HepG2 (cell line): ENCODE measurements around the gene DDX11. TPM values are rescaled to one million over a fixed set of nuclear protein-coding genes. Genes with fewer than 3 reads are reported as not detected.

Experiments used
- ATAC-seq: fragments of 200-7000 bp; cut with Tn5 transposase; 3 replicates; pipeline ENCODE4 v1.9.1; 2020; ENCODE audit warnings: mild to moderate bottlenecking, moderate library complexity
- BruUV-seq: library from RNA; stranded (reverse); fragments of 400-500 nt; replicated peaks from 2 replicates; lab custom pipeline; 2021; lab: Mats Ljungman, UMichigan
- CTCF ChIA-PET: fragments of 300-600 bp; formaldehyde crosslinking; extraction: SDS; loops from one replicate; lab custom pipeline; 2021; ENCODE audit warnings: low total read pairs, inconsistent platforms, low intra/inter-chr PET ratio; lab: Yijun Ruan, JAX
- POLR2A ChIA-PET: fragments of 350-600 bp; sonication (Branson Sonifier 250); formaldehyde crosslinking; loops from one replicate; lab custom pipeline; 2020; ENCODE audit warnings: antibody characterized with exemption, inconsistent platforms; lab: Yijun Ruan, JAX
- DNase-seq: peaks from one replicate; pipeline ENCODE4 v3.0.0-alpha.2; 2015; ENCODE audit warnings: low spot score
- FAIRE-seq: peaks from 3 replicates; lab custom pipeline; 2011; peaks lifted over from hg19 to GRCh38; lab: Jason Lieb, UNC
- H2AFZ ChIP-seq: one replicate; pipeline ENCODE4 v1.6.1; 2011; ENCODE audit warnings: low read length, inconsistent platforms
- H3K27ac ChIP-seq: fragments of 300-600 bp; 3 replicates; pipeline ENCODE4 v1.8.0; 2011; ENCODE audit warnings: mixed run types, mild to moderate bottlenecking, mixed read lengths, low read length, inconsistent platforms; ENCODE audit not compliant: insufficient read depth; ENCODE audit errors: extremely low read length
- H3K27me3 ChIP-seq, 2 experiments: fragments of 200-600 bp in 1 of 2; 2 replicates in 1 of 2; 3 replicates in 1 of 2; pipeline versions ENCODE4 v1.6.0 to v1.8.0; 2011; ENCODE audit warnings: low read length in 2 of 2, mild to moderate bottlenecking in 2 of 2, moderate library complexity in 2 of 2, inconsistent platforms in 1 of 2; ENCODE audit not compliant: insufficient read depth in 2 of 2, control insufficient read depth in 1 of 2
- H3K36me3 ChIP-seq, 2 experiments: fragments of 200-600 bp in 1 of 2; replicated peaks in 1 of 2; 2 replicates in 1 of 2; 3 replicates in 1 of 2; pipeline versions ENCODE4 v1.5.1 to v1.8.0; 2011; ENCODE audit warnings: low read length in 2 of 2, inconsistent platforms in 1 of 2; ENCODE audit not compliant: insufficient read depth in 2 of 2, control insufficient read depth in 1 of 2
- H3K4me1 ChIP-seq: 2 replicates; pipeline ENCODE4 v1.5.1; 2012; ENCODE audit warnings: low read length, inconsistent platforms; ENCODE audit not compliant: insufficient read depth
- H3K4me2 ChIP-seq: 2 replicates; pipeline ENCODE4 v1.6.0; 2011; ENCODE audit warnings: low read depth, low read length, inconsistent platforms
- H3K4me3 ChIP-seq, 3 experiments: fragments of 200-600 bp in 1 of 3; sonication (generic), shearing (Covaris generic) in 1 of 3; replicated peaks in 1 of 3; 2 replicates each; pipeline ENCODE4 v1.5.1; 2011 to 2016; ENCODE audit warnings: low read length in 3 of 3, inconsistent platforms in 2 of 3, low read depth in 2 of 3, mild to moderate bottlenecking in 2 of 3, control low read depth in 1 of 3, mixed read lengths in 1 of 3; ENCODE audit not compliant: insufficient read depth in 1 of 3
- H3K79me2 ChIP-seq: one replicate; pipeline ENCODE4 v1.6.1; 2011; ENCODE audit warnings: low read length, inconsistent platforms; ENCODE audit not compliant: insufficient read depth
- H3K9ac ChIP-seq: 2 replicates; pipeline ENCODE4 v1.6.0; 2011; ENCODE audit warnings: mild to moderate bottlenecking, low read depth, low read length, inconsistent platforms; ENCODE audit not compliant: insufficient read depth
- H3K9me3 ChIP-seq: 2 replicates; pipeline ENCODE4 v1.5.1; 2012; ENCODE audit warnings: mild to moderate bottlenecking, low read length
- H4K20me1 ChIP-seq: 2 replicates; pipeline ENCODE4 v1.6.0; 2011; ENCODE audit warnings: inconsistent platforms, mild to moderate bottlenecking, low read length, moderate library complexity; ENCODE audit not compliant: insufficient read depth
- CBX1 ChIP-seq: IDR thresholded peaks from one replicate; pipeline ENCODE4 v1.6.1; 2016; ENCODE audit warnings: antibody characterized with exemption, low read depth
- RXRA ChIP-seq: sonication (generic); formaldehyde crosslinking; IDR thresholded peaks from 2 replicates; pipeline ENCODE4 v1.5.1; 2020; ENCODE audit warnings: missing genetic modification reagents
- SRSF1 ChIP-seq: fragments of 200-400 bp; formaldehyde crosslinking; optimal IDR thresholded peaks from 2 replicates; pipeline ENCODE3; 2017; ENCODE audit warnings: mild to moderate bottlenecking, low read depth, low read length, moderate library complexity
- ZFP37 ChIP-seq: sonication (generic); formaldehyde crosslinking; IDR thresholded peaks from 2 replicates; pipeline ENCODE4 v1.4.0; 2020; ENCODE audit warnings: missing genetic modification reagents, borderline replicate concordance
- ZHX1 ChIP-seq: sonication (generic); formaldehyde crosslinking; IDR thresholded peaks from 2 replicates; pipeline ENCODE4 v1.8.1; 2022; ENCODE audit warnings: low read depth, mild to moderate bottlenecking, missing genetic modification reagents
- ZNF639 ChIP-seq: conservative IDR thresholded peaks from 2 replicates; pipeline ENCODE4 v1.6.1; 2018; ENCODE audit warnings: missing genetic modification reagents
- WGBS: methylation state at CpG from one replicate; pipeline ENCODE4 v1.1.6; 2017; ENCODE audit warnings: low lambda C conversion rate; 5-methylcytosine and 5-hydroxymethylcytosine counted together
- in situ Hi-C: cut with HindIII; loops from 2 replicates; pipeline ENCODE4 v1.10.0; 2017; ENCODE audit warnings: low pct_unique_long_range_greater_than_20kb; ENCODE audit not compliant: extremely low pct_ligation_motif_present
- intact Hi-C: fragments of 100-400 bp; cut with micrococcal nuclease; formaldehyde crosslinking; loops from one replicate; pipeline ENCODE4 v1.10.0; 2022; ENCODE audit not compliant: unreplicated experiment
- polyA plus RNA-seq, 8 experiments: library from polyadenylated mRNA; depleted of rRNA in 3 of 8; stranded (reverse) in 7 of 8; unstranded in 1 of 8; fragments of >200 nt; fragmentation: Illumina TruSeq in 4 of 8; extraction: Trizol in 4 of 8; gene quantifications; 2 replicates each; pipeline versions ENCODE4 v1.2.1 to v1.2.3, GENCODE V29; 2011 to 2016; ENCODE audit warnings: low read depth in 4 of 8, missing spikeins in 1 of 8, mixed read lengths in 1 of 8; ENCODE audit not compliant: insufficient read depth in 1 of 8
- total RNA-seq, 5 experiments: library from RNA; depleted of rRNA; stranded (reverse); fragments of >200 nt; fragmentation: Illumina TruSeq; extraction: Trizol; gene quantifications; 2 replicates each; pipeline ENCODE4 v1.2.3, GENCODE V29; 2016; ENCODE audit warnings: low read depth in 1 of 5

The DDX11 gene
- total and polyA plus RNA-seq, 2 of the 13 experiments (the other 11 are each of a cell fraction or from before 2014, with no cell fraction given): 23.9 to 40.8 TPM

- no peak for TF ChIP-seq ZHX1
- TF ChIP-seq, all 625 proteins: peak for 0
These were observed 38.4 kb upstream of the DDX11 start (continued) for GRCh38 chr12:31035226-31035625.

- ATAC-seq: no peak
- no peak overlapping the region for H2AFZ ChIP-seq
- H3K9me3 ChIP-seq: no peaks in the 10 kb centered on the region
- DNase-seq: no peak
- H4K20me1 ChIP-seq: no peaks in the 10 kb centered on the region
- POLR2A ChIA-PET: no interaction called here
- H3K9ac ChIP-seq: no peak overlapping the region
- H3K4me1 ChIP-seq: no peaks in the 10 kb centered on the region
- peaks cover 0 to 2% of the 10 kb centered on the region in 2 experiments; a peak in 1 of 5 replicates for H3K27me3 ChIP-seq
- TF ChIP-seq CBX1 (no peak), ZFP37 (no peak), ZNF639 (CRISPR knock-in tag) (no peak), RXRA (CRISPR knock-in tag) (no peak), SRSF1 (no peak)
- FAIRE-seq: no peak
- H3K4me3 ChIP-seq: no peak overlapping the region
- no peaks in the 10 kb centered on the region for H3K36me3 ChIP-seq
- no TSS peak for BruUV-seq
- WGBS: 39% methylated on average over 2 of the region's 4 CpGs
- no peaks in the 10 kb centered on the region for H3K79me2 ChIP-seq
- CTCF ChIA-PET: no interaction called here
- intact Hi-C loops: no loop called here
- H3K27ac ChIP-seq: no peak overlapping the region
- in situ Hi-C loops: no loop called here
- no peak overlapping the region for H3K4me2 ChIP-seq
These were observed 37.5 kb upstream of the DDX11 start for GRCh38 chr12:31035967-31036665.
